Stimulated activated CD8-positive, alpha-beta memory T cell treated with anti-CD3 and anti-CD28 coated beads, Interleukin-15, amount 100 ng/mL, for 1 hour (primary cell): Measurements from ENCODE around the gene ZNF2.
A peak's percentile ranks its signal among the peaks of the same experiment; 100 is the strongest.

Source experiments
- DNase-seq: peaks from one replicate; pipeline ENCODE4 v3.0.0-alpha.2; 2020; ENCODE audit warnings: low read depth

The ZNF2 gene

DNA sequence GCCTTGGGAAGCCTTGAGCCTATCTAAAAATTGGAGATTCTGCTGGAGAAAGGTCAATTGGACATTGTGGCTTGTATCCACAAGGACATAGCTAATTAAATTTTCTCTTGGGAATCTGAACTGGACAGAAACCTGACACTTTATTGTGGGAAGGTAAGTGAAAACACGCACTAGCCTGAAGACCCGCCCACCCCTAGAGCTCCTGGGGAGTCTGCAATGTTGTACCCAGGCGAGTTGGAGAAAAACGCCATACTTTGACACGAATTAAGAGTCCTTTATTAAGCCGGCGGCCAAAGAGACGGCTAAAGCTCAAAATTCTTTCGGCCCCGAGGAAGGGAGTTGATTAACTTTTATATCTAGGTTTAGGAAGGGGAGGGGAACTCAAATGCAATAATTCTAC lies 40.5 kb downstream of the ZNF2 start:
- no peak for DNase-seq

DNA sequence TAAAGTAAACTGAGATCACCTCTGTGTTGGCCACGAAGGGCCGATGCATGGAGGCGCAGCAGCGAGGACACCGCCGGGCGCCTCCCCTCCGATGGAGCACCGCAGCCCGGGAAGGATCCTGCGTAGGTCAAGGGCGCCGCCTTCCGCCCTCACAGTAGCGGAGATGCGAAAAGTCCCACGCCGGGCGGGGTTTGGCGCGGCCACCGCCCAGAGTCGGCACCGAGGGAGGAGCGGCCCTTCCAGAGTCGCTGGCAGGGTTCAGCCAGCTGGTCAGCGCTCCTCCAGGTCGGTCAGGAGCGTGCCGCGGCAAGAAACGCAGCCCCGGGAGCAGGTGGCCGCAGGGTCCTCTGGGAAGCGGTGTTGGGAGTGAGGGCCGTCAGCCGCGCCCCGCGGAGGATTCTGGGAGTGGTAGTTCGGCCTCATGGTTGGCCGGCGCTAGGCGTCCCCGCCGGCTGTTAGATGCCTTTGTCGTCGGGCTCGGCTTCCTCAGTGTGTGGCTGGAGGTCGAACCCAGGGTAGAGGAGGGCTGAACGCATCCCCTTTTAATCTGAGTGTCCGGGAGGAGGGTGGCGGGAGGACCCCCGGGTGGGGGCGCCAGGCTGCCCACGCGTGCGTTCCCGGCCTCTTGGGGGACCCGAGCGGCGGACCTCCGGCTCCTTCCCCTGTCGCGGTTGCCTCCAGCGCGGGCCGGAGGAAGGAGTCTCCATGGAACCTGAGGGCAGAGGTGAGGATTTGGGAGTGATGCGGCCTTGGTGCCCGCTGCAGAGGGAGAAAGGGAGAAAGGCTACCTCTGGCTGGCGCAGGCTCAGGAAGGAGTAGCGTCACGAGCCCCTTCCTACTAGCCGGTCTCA lies 41.7 kb downstream of the ZNF2 start, which contains the start of gene ZNF892:
TSS of gene ZNF892 (plus strand) at position 411 of the 851 bp plus-strand sequence. CDS start at position 706, 295 bp downstream.
- DNase-seq: peak; percentile 50

DNA sequence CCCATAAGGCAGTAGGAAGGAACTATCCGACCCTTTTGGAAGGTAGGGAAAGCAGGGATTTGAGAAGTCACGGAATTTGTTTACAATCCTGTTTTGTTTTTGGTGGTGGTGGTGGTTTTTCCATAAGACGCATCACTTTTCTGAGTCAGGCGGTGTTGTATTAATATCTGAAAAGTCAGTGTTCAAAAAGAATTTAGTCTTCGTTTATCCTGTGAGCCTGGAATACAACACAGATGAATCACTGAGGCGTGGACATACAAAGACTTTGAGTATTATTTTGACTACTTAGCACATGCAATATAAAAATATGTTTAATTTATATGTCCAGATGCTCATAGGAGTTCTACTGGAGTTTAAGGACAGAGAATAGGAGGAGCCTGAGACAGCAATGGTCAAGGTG lies 42.5 kb downstream of the ZNF2 start:
- no peak for DNase-seq

DNA sequence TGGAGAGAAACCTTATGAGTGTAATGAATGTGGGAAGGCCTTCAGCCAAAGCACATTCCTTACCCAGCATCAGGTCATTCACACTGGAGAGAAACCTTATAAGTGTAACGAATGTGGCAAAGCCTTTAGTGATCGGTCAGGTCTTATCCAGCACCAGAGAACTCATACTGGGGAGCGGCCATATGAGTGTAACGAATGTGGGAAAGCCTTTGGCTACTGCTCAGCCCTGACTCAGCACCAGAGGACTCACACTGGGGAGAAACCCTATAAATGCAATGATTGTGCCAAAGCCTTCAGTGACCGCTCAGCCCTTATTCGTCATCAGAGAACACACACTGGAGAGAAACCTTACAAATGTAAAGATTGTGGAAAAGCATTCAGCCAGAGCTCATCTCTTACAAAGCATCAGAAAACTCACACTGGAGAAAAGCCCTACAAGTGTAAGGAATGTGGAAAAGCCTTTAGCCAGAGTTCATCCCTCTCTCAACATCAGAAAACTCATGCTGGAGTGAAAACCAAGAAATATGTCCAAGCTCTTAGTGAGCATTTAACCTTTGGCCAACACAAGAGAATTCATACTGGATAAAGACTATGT lies 49.5 kb downstream of the ZNF2 start:
- no peak for DNase-seq

DNA sequence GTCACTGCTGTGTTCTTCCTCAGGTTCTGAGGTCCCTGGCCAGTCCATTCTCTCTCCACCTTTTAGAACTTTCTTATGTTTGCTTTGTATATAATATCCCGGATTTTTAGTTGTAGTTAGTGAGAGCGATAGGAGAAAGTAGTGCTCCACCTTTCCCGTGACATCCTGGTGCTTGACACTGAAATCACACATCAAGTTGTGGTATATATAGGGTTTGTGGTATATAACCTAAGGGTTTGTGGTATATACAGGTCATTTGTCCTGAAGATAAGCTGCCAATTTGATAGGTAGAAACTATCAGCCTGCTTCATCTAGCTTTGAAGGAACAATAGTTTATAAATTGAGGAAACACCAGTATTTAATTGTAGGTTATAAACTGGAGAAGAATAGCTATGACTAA lies 54.8 kb downstream of the ZNF2 start:
- no peak for DNase-seq

DNA sequence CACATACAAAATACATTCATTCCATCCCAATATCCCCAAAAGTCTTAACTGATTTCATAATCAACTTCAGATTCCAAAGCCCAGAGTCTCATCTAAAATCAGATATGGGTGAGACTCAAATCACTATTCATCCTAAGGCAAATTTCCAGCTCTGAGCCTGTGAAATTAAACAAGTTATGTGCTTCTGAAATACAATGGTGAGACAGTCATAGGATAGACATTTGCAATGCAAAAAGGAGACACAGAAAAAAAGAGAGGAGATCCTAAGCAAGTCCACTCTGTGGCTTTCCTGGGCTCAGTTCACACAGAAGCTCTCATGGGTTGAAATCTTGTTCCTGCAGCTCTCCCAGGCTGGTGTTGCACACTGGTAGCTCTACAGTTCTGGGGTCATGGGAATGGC lies 60.0 kb downstream of the ZNF2 start:
- no peak for DNase-seq

DNA sequence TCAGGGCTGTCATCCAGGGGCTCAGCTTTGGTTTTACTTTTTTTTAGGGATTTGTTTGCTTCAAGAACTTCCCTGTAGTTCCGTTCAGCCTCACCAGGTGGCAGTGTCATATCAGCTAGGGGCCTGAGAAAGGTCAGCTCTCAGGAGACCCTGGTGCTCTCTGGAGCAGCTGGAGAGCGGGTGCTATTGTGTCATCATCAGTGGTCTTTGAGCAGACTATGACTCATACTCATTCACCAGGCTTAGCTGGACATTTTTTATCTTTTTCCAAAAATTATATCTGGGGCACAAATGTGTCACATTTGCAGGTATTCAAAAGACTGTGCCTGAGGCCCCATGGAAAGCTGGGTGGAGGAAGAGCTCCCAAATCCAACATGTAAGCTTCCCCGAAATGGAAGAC lies 66.1 kb downstream of the ZNF2 start:
- no peak for DNase-seq

DNA sequence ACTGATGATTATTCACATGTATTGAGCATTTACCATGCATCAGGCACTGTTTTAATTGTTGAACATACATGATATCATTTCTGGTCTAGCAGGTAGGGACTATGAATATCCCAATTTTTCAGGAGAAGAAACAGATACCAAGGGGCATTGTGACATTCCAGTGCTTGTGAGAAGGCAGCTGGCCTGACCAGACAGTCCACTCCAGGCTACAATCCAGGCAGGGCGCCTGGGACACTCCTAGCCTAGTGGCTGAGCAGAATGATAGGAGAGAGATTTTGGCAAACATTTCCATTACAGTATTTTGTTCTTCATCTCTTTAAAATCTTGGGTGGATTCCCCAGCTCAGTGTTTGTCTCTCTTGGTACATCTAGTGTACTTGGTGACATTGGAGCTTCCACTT lies 66.6 kb downstream of the ZNF2 start:
- no peak for DNase-seq
